ENCODE data around the gene CD101. TPM values are rescaled to one million over a fixed set of nuclear protein-coding genes. Genes with fewer than 3 reads are reported as not detected.

CD101 gene
- total RNA-seq, 1 experiment from 2014 or later: 0.40 TPM

Other genes starting within 250 kb of the CD101 start
- not detected in 2 replicates for gene CD2, start 247.3 kb upstream of the CD101 start, total RNA-seq (2014; rRNA removed)
- 60.0 and 61.7 TPM in 2 replicates for gene PTGFRN, start 91.8 kb upstream of the CD101 start, total RNA-seq (2014; rRNA removed)
- gene TTF2, start 58.6 kb downstream of the CD101 start, total RNA-seq (2014; rRNA removed): 22.8 and 26.2 TPM in 2 replicates
- 1.9 and 2.6 TPM in 2 replicates for gene TRIM45, start 120.0 kb downstream of the CD101 start, total RNA-seq (2014; rRNA removed)
- not detected in 2 replicates for gene VTCN1, start 209.2 kb downstream of the CD101 start, total RNA-seq (2014; rRNA removed)

All from LHCN-M2 (cell line).